ENCODE data around the gene ZNF473. TPM values are rescaled to one million over a fixed set of nuclear protein-coding genes. Genes with fewer than 3 reads are reported as not detected.

ZNF473 gene
- polyA plus RNA-seq, 3 donors from 2014 or later: 2.9 to 7.7 (median 5.2) TPM

Other genes starting within 250 kb of the ZNF473 start
- 10 to 100 TPM in 1 of 3 donors, 1 to 10 TPM in 2; 7.3 to 12.0 (median 8.2) TPM for gene FUZ, start 212.7 kb upstream of the ZNF473 start, polyA plus RNA-seq
- 10 to 100 TPM in 2 of 3 donors, 1 to 10 TPM in 1; 5.0 to 30.4 (median 13.9) TPM for gene MED25, start 207.7 kb upstream of the ZNF473 start, polyA plus RNA-seq
- 10 to 100 TPM; 32.0 to 59.7 (median 41.4) TPM for gene PTOV1, start 174.8 kb upstream of the ZNF473 start, polyA plus RNA-seq
- gene PNKP, start 158.4 kb upstream of the ZNF473 start, polyA plus RNA-seq: 10 to 100 TPM; 36.4 to 55.1 (median 41.4) TPM
- gene AKT1S1, start 148.7 kb upstream of the ZNF473 start, polyA plus RNA-seq: 1 to 10 TPM; 2.5 to 4.7 (median 3.3) TPM
- 10 to 100 TPM in 1 of 3 donors, 1 to 10 TPM in 2; 7.1 to 18.4 (median 7.3) TPM for gene TBC1D17, start 148.3 kb upstream of the ZNF473 start, polyA plus RNA-seq
- gene IL4I1, start 129.1 kb upstream of the ZNF473 start, polyA plus RNA-seq: under 1 TPM in 2 of 3 donors, not detected in 1; 0.27 to 0.40 TPM
- gene ATF5, start 96.8 kb upstream of the ZNF473 start, polyA plus RNA-seq: 1 to 10 TPM; 1.2 to 3.1 (median 2.8) TPM
- 10 to 100 TPM; 21.8 to 67.1 (median 34.3) TPM for gene NUP62, start 96.5 kb upstream of the ZNF473 start, polyA plus RNA-seq
- not detected for gene SIGLEC11, start 64.8 kb upstream of the ZNF473 start, polyA plus RNA-seq
- gene VRK3, start 633 bp upstream of the ZNF473 start, polyA plus RNA-seq: 100 to 1,000 TPM in 2 of 3 donors, 10 to 100 TPM in 1; 89.8 to 116 (median 106) TPM
- gene IZUMO2, start 137.3 kb downstream of the ZNF473 start, polyA plus RNA-seq: not detected
- not detected for gene MYH14, start 177.6 kb downstream of the ZNF473 start, polyA plus RNA-seq

All from immature natural killer cell (primary cell).